H9 (cell line): ENCODE measurements around the gene OR10G2. TPM values are rescaled to one million over a fixed set of nuclear protein-coding genes. Genes with fewer than 3 reads are reported as not detected.

Source experiments
- DNase-seq: peaks from one replicate; pipeline ENCODE4 v3.0.0-alpha.2; 2017
- H2AFZ ChIP-seq: one replicate; pipeline ENCODE4 v1.6.1; 2013; ENCODE audit warnings: mild to moderate bottlenecking, low read length, control low read depth, moderate library complexity
- H2AK5ac ChIP-seq: 2 replicates; pipeline ENCODE4 v1.6.1; 2013; ENCODE audit warnings: low read length, control low read depth, mixed read lengths; ENCODE audit not compliant: insufficient read length
- H2BK120ac ChIP-seq: one replicate; pipeline ENCODE4 v1.6.1; 2013; ENCODE audit warnings: low read depth, mild to moderate bottlenecking, low read length, control low read depth, inconsistent platforms; ENCODE audit not compliant: poor library complexity, severe bottlenecking
- H2BK12ac ChIP-seq: 2 replicates; pipeline ENCODE4 v1.6.1; 2013; ENCODE audit warnings: low read length, control low read depth, mixed read lengths, low read depth; ENCODE audit not compliant: insufficient read length
- H2BK15ac ChIP-seq: 2 replicates; pipeline ENCODE4 v1.6.1; 2013; ENCODE audit warnings: low read depth, low read length, control low read depth
- H2BK20ac ChIP-seq: one replicate; pipeline ENCODE4 v1.6.1; 2013; ENCODE audit warnings: low read depth, mild to moderate bottlenecking, low read length, control low read depth, inconsistent platforms; ENCODE audit not compliant: poor library complexity, severe bottlenecking
- H2BK5ac ChIP-seq: 2 replicates; pipeline ENCODE4 v1.6.1; 2013; ENCODE audit warnings: low read length, control low read depth, mixed read lengths; ENCODE audit not compliant: insufficient read length
- H3K14ac ChIP-seq: 2 replicates; pipeline ENCODE4 v1.6.1; 2013; ENCODE audit warnings: low read length, control low read depth; ENCODE audit not compliant: insufficient read depth
- H3K18ac ChIP-seq: 2 replicates; pipeline ENCODE4 v1.6.1; 2013; ENCODE audit warnings: low read depth, mild to moderate bottlenecking, mixed read lengths, low read length, control low read depth; ENCODE audit not compliant: insufficient read length
- H3K23ac ChIP-seq: 2 replicates; pipeline ENCODE4 v1.6.1; 2013; ENCODE audit warnings: low read length, control low read depth, mixed read lengths, low read depth; ENCODE audit not compliant: insufficient read length
- H3K23me2 ChIP-seq: 2 replicates; pipeline ENCODE4 v1.6.1; 2013; ENCODE audit warnings: low read depth, mild to moderate bottlenecking, mixed read lengths, low read length, control low read depth; ENCODE audit not compliant: insufficient read length, poor library complexity, severe bottlenecking
- H3K27ac ChIP-seq: 2 replicates; pipeline ENCODE4 v1.5.1; 2013; ENCODE audit warnings: low read length, control low read depth, mixed read lengths, low read depth; ENCODE audit not compliant: insufficient read length
- H3K27me3 ChIP-seq: 2 replicates; pipeline ENCODE4 v1.6.1; 2013; ENCODE audit warnings: low read length, control low read depth, inconsistent platforms; ENCODE audit not compliant: insufficient read depth
- H3K4ac ChIP-seq: 2 replicates; pipeline ENCODE4 v1.6.1; 2013; ENCODE audit warnings: low read depth, mild to moderate bottlenecking, control low read depth, inconsistent platforms, low read length, moderate library complexity
- H3K4me1 ChIP-seq: 2 replicates; pipeline ENCODE4 v1.6.1; 2013; ENCODE audit warnings: low read length, control low read depth, inconsistent platforms; ENCODE audit not compliant: insufficient read depth
- H3K4me2 ChIP-seq: 2 replicates; pipeline ENCODE4 v1.6.1; 2013; ENCODE audit warnings: low read length, control low read depth, mixed read lengths; ENCODE audit not compliant: insufficient read length, insufficient read depth
- H3K56ac ChIP-seq: 2 replicates; pipeline ENCODE4 v1.6.1; 2013; ENCODE audit warnings: low read depth, mild to moderate bottlenecking, mixed read lengths, low read length, control low read depth; ENCODE audit not compliant: insufficient read length
- H3K79me1 ChIP-seq: 2 replicates; pipeline ENCODE4 v1.6.1; 2013; ENCODE audit warnings: low read depth, mild to moderate bottlenecking, moderate library complexity, low read length, control low read depth, inconsistent platforms; ENCODE audit not compliant: insufficient read depth, poor library complexity, severe bottlenecking
- H3K79me2 ChIP-seq: 2 replicates; pipeline ENCODE4 v1.6.1; 2013; ENCODE audit warnings: low read length, control low read depth, inconsistent platforms; ENCODE audit not compliant: insufficient read depth
- H3K9ac ChIP-seq: 2 replicates; pipeline ENCODE4 v1.6.1; 2013; ENCODE audit warnings: low read length, control low read depth, mixed read lengths; ENCODE audit not compliant: insufficient read length; ENCODE audit errors: extremely low read depth
- H3K9me3 ChIP-seq: one replicate; pipeline ENCODE4 v1.6.1; 2013; ENCODE audit warnings: low read depth, low read length, inconsistent platforms; ENCODE audit not compliant: control insufficient read depth
- H3T11ph ChIP-seq: one replicate; pipeline ENCODE4 v1.6.1; 2013; ENCODE audit warnings: mild to moderate bottlenecking, low read length, control low read depth, inconsistent platforms
- H4K20me1 ChIP-seq: one replicate; pipeline ENCODE4 v1.6.1; 2013; ENCODE audit not compliant: control insufficient read depth, insufficient read length, insufficient read depth
- H4K5ac ChIP-seq: 2 replicates; pipeline ENCODE4 v1.6.1; 2013; ENCODE audit warnings: low read depth, mild to moderate bottlenecking, mixed read lengths, low read length, control low read depth; ENCODE audit not compliant: insufficient read length
- H4K8ac ChIP-seq: replicated peaks from 2 replicates; pipeline ENCODE4 v1.6.1; 2013; ENCODE audit warnings: low read length, control low read depth, mixed read lengths, low read depth; ENCODE audit not compliant: insufficient read length
- H4K91ac ChIP-seq: 2 replicates; pipeline ENCODE4 v1.6.1; 2013; ENCODE audit warnings: low read depth, mild to moderate bottlenecking, moderate library complexity, mixed read lengths, low read length, control low read depth; ENCODE audit not compliant: insufficient read length
- H3K27ac Mint-ChIP-seq, 3 experiments: 2 replicates in 2 of 3; 3 replicates in 1 of 3; pipeline ENCODE4 v1.8.0; 2020 to 2021; ENCODE audit warnings: mixed read lengths in 3 of 3, mild to moderate bottlenecking in 1 of 3, moderate library complexity in 1 of 3
- H3K27me3 Mint-ChIP-seq: 2 replicates; pipeline ENCODE4 v1.8.0; 2021; ENCODE audit warnings: low read depth, mild to moderate bottlenecking, moderate library complexity, mixed read lengths
- H3K36me3 Mint-ChIP-seq, 3 experiments: 2 replicates in 2 of 3; 3 replicates in 1 of 3; pipeline ENCODE4 v1.8.0; 2020 to 2021; ENCODE audit warnings: low read depth in 3 of 3, mixed read lengths in 3 of 3; ENCODE audit not compliant: insufficient read depth in 1 of 3
- H3K4me1 Mint-ChIP-seq, 2 experiments: 2 replicates each; pipeline ENCODE4 v1.8.0; 2020; ENCODE audit warnings: mixed read lengths in 2 of 2
- H3K4me3 Mint-ChIP-seq, 2 experiments: 2 replicates in 1 of 2; 3 replicates in 1 of 2; pipeline ENCODE4 v1.8.0; 2020 to 2021; ENCODE audit warnings: mild to moderate bottlenecking in 2 of 2, mixed read lengths in 2 of 2, moderate library complexity in 1 of 2
- H3K9me3 Mint-ChIP-seq, 2 experiments: 2 replicates in 1 of 2; 3 replicates in 1 of 2; pipeline ENCODE4 v1.8.0; 2020; ENCODE audit warnings: mild to moderate bottlenecking in 2 of 2, mixed read lengths in 2 of 2, moderate library complexity in 1 of 2
- WGBS: extraction: QIAGEN DNeasy Blood & Tissue Kit; methylation state at CpG from one replicate; pipeline ENCODE4 v1.1.7; 2013; ENCODE audit warnings: missing lambda C conversion rate, low lambda C conversion rate, mixed read lengths; ENCODE audit not compliant: insufficient read length; ENCODE audit errors: extremely low coverage; 5-methylcytosine and 5-hydroxymethylcytosine counted together
- total RNA-seq: library from RNA; stranded (reverse); gene quantifications from 2 replicates; pipeline ENCODE4 v1.2.1, GENCODE V29; 2021
- TF ChIP-seq, protein P1 (sequence below): fragments of 200-600 bp; sonication (generic); conservative IDR thresholded peaks from 3 replicates; pipeline ENCODE4 v1.8.0; 2021; ENCODE audit warnings: antibody characterized with exemption, mild to moderate bottlenecking

OR10G2 gene
- total RNA-seq, 1 experiment from 2014 or later, result not detected

DNA sequence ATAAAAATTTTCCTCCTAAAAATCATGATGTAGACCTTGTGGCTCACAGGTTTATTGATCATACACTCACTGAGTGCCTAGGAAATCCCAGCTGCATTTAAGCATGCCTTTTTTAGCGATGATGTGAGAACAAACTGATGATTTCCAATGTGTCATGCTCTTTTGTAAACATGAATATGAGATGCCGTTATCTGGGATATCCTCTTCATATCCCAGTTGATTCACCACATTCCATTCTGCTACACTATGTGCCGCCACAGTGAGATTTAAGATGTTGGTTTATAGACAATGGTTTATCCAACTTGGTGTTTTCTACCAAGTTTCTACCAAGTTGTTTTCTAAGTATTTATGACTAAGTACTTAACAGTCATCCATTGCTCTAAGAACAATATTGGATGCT is 33.6 kb upstream of the OR10G2 start:
- Histone ChIP-seq H2AFZ (no peak overlapping the region), H3K14ac (no peak overlapping the region), H2BK5ac (no peak overlapping the region), H3K79me1 (no peaks in the 10 kb centered on the region), H3K56ac (no peak overlapping the region), H4K5ac (no peak overlapping the region), H2BK12ac (no peak overlapping the region), H3T11ph (no peak overlapping the region), H3K9ac (no peak overlapping the region), H3K23me2 (no peaks in the 10 kb centered on the region), H3K4ac (no peak overlapping the region), H4K8ac (no peak overlapping the region), H3K4me1 (no peaks in the 10 kb centered on the region), H3K4me2 (no peak overlapping the region), H3K23ac (no peak overlapping the region), H2AK5ac (no peak overlapping the region), H3K79me2 (no peaks in the 10 kb centered on the region), H2BK20ac (no peak overlapping the region), H4K20me1 (no peaks in the 10 kb centered on the region), H3K9me3 (no peaks in the 10 kb centered on the region), H4K91ac (no peak overlapping the region), H3K27me3 (no peaks in the 10 kb centered on the region), H3K27ac (no peak overlapping the region), H2BK15ac (no peak overlapping the region), H3K18ac (no peak overlapping the region), H2BK120ac (no peak overlapping the region)
- TF ChIP-seq, protein P1, sequence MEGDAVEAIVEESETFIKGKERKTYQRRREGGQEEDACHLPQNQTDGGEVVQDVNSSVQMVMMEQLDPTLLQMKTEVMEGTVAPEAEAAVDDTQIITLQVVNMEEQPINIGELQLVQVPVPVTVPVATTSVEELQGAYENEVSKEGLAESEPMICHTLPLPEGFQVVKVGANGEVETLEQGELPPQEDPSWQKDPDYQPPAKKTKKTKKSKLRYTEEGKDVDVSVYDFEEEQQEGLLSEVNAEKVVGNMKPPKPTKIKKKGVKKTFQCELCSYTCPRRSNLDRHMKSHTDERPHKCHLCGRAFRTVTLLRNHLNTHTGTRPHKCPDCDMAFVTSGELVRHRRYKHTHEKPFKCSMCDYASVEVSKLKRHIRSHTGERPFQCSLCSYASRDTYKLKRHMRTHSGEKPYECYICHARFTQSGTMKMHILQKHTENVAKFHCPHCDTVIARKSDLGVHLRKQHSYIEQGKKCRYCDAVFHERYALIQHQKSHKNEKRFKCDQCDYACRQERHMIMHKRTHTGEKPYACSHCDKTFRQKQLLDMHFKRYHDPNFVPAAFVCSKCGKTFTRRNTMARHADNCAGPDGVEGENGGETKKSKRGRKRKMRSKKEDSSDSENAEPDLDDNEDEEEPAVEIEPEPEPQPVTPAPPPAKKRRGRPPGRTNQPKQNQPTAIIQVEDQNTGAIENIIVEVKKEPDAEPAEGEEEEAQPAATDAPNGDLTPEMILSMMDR, result no peak
- H3K27me3 Mint-ChIP-seq, result peaks cover 6% of the 10 kb centered on the region
- no peaks in the 10 kb centered on the region for H3K36me3 Mint-ChIP-seq
- peaks cover 0 to 8% of the 10 kb centered on the region in 2 experiments; a peak in 2 of 5 replicates for H3K9me3 Mint-ChIP-seq
- no peak for DNase-seq
- no peak overlapping the region for H3K4me3 Mint-ChIP-seq
- H3K4me1 Mint-ChIP-seq, result no peaks in the 10 kb centered on the region
- WGBS, result no CpG with 5 or more reads among the region's 3 CpGs
- no peak overlapping the region for H3K27ac Mint-ChIP-seq
